PC-3 (cell line): Measurements from ENCODE around the gene CDC16. TPM values are rescaled to one million over a fixed set of nuclear protein-coding genes. Genes with fewer than 3 reads are reported as not detected.

Experiments
- ATAC-seq: fragments of 200-7000 bp; cut with Tn5 transposase; 2 replicates; pipeline ENCODE4 v1.9.1; 2020; ENCODE audit warnings: mild to moderate bottlenecking, moderate library complexity
- BruUV-seq: library from RNA; stranded (reverse); fragments of 400-500 nt; replicated peaks from 2 replicates; lab custom pipeline; 2021; lab: Mats Ljungman, UMichigan
- CTCF ChIA-PET: fragments of 300-600 bp; sonication (Branson Sonifier 250); formaldehyde crosslinking; loops from one replicate; lab custom pipeline; 2022; ENCODE audit warnings: antibody characterized with exemption; lab: Charles Lee
- POLR2A ChIA-PET: fragments of 300-600 bp; sonication (Branson Sonifier 250); formaldehyde crosslinking; loops from one replicate; lab custom pipeline; 2022; ENCODE audit warnings: antibody characterized with exemption; ENCODE audit not compliant: unreplicated experiment; lab: Charles Lee
- DNase-seq: peaks from one replicate; pipeline ENCODE4 v3.0.0-alpha.2; 2015
- H2AFZ ChIP-seq: fragments of 300-600 bp; sonication (generic); 2 replicates; pipeline ENCODE4 v1.6.0; 2016; ENCODE audit warnings: antibody characterized with exemption, low read length
- H3F3A ChIP-seq: fragments of 300-600 bp; sonication (generic); one replicate; pipeline ENCODE4 v1.6.0; 2017; ENCODE audit warnings: antibody characterized with exemption, low read length, control low read depth, mild to moderate bottlenecking; ENCODE audit not compliant: unreplicated experiment
- H3K27ac ChIP-seq: fragments of 300-600 bp; sonication (generic); 2 replicates; pipeline ENCODE4 v1.5.1; 2016; ENCODE audit warnings: mild to moderate bottlenecking, low read length
- H3K27me3 ChIP-seq: fragments of 300-600 bp; sonication (generic); 2 replicates; pipeline ENCODE4 v1.6.1; 2016; ENCODE audit warnings: low read length, mixed read lengths
- H3K36me3 ChIP-seq: fragments of 300-600 bp; sonication (generic); 2 replicates; pipeline ENCODE4 v1.6.1; 2016; ENCODE audit warnings: low read depth, mixed run types, low read length, mixed read lengths
- H3K4me1 ChIP-seq: fragments of 300-600 bp; sonication (generic); 2 replicates; pipeline ENCODE4 v1.5.1; 2016; ENCODE audit warnings: low read length; ENCODE audit not compliant: insufficient read depth
- H3K4me2 ChIP-seq: fragments of 300-600 bp; sonication (generic); 2 replicates; pipeline ENCODE4 v1.6.0; 2016; ENCODE audit warnings: low read length
- H3K4me3 ChIP-seq: fragments of 300-600 bp; sonication (generic); 2 replicates; pipeline ENCODE4 v1.5.1; 2016; ENCODE audit warnings: mild to moderate bottlenecking, low read length, mixed read lengths
- H3K79me2 ChIP-seq: fragments of 300-600 bp; sonication (generic); 2 replicates; pipeline ENCODE4 v1.6.1; 2017; ENCODE audit warnings: low read length, mixed read lengths
- H3K9ac ChIP-seq: fragments of 300-600 bp; sonication (generic); 2 replicates; pipeline ENCODE4 v1.6.0; 2016; ENCODE audit warnings: mild to moderate bottlenecking, low read length
- H3K9me2 ChIP-seq: fragments of 300-600 bp; sonication (generic); replicated peaks from 2 replicates; pipeline ENCODE4 v1.6.1; 2016; ENCODE audit warnings: mixed run types, low read length, mixed read lengths
- H3K9me3 ChIP-seq: fragments of 300-600 bp; sonication (generic); 2 replicates; pipeline ENCODE4 v1.6.1; 2016; ENCODE audit warnings: low read length, mixed read lengths
- H4K20me1 ChIP-seq: fragments of 300-600 bp; sonication (generic); 2 replicates; pipeline ENCODE4 v1.6.1; 2016; ENCODE audit warnings: low read length, mixed read lengths
- CTCF ChIP-seq: fragments of 300-600 bp; sonication (generic); conservative IDR thresholded peaks from 2 replicates; pipeline ENCODE4 v1.5.1; 2017; ENCODE audit warnings: antibody characterized with exemption, low read depth, mild to moderate bottlenecking, low read length
- EZH2 ChIP-seq: fragments of 300-600 bp; sonication (generic); IDR thresholded peaks from one replicate; pipeline ENCODE4 v1.6.1; 2017; ENCODE audit warnings: antibody characterized with exemption, mild to moderate bottlenecking, low read length; ENCODE audit not compliant: unreplicated experiment
- EZH2phosphoT487 ChIP-seq: fragments of 300-600 bp; sonication (generic); IDR thresholded peaks from 2 replicates; pipeline ENCODE4 v1.6.1; 2018; ENCODE audit warnings: mild to moderate bottlenecking, antibody characterized with exemption, low read length, borderline replicate concordance
- intact Hi-C: fragments of 100-400 bp; cut with micrococcal nuclease; formaldehyde crosslinking; loops from 2 replicates; pipeline ENCODE4 v1.9.0; 2023
- total RNA-seq: library from RNA; depleted of rRNA; stranded (reverse); fragments of >200 nt; gene quantifications from 2 replicates; pipeline ENCODE4 v1.2.3, GENCODE V29; 2014

Gene CDC16
- total RNA-seq, 1 experiment from 2014 or later, result 16.0 TPM

GRCh38 chr13:114256547-114256946 is 21.9 kb downstream of the CDC16 start:
- POLR2A ChIA-PET, result no interaction called here
- H3K4me1 ChIP-seq, result no peaks in the 10 kb centered on the region
- CTCF ChIA-PET, result no interaction called here
- no peak overlapping the region for H3K4me2 ChIP-seq
- H3K79me2 ChIP-seq, result no peaks in the 10 kb centered on the region
- H3K4me3 ChIP-seq, result no peak overlapping the region
- H3K9ac ChIP-seq, result no peak overlapping the region
- H3K36me3 ChIP-seq, result peaks cover 11% of the 10 kb centered on the region
- no TSS peak for BruUV-seq
- DNase-seq, result no peak
- no peaks in the 10 kb centered on the region for H4K20me1 ChIP-seq
- H3K9me2 ChIP-seq, result no peaks in the 10 kb centered on the region
- H3K27me3 ChIP-seq, result no peaks in the 10 kb centered on the region
- H3K27ac ChIP-seq, result no peak overlapping the region
- ATAC-seq, result no peak
- H3K9me3 ChIP-seq, result no peaks in the 10 kb centered on the region
- intact Hi-C loops, result no loop called here
- TF ChIP-seq CTCF, result no peak
- no peak for TF ChIP-seq EZH2phosphoT487
- TF ChIP-seq EZH2, result no peak
- H3F3A ChIP-seq, result no peaks in the 10 kb centered on the region
- H2AFZ ChIP-seq, result no peak overlapping the region

- Histone ChIP-seq H2AFZ (no peak overlapping the region), H4K20me1 (no peaks in the 10 kb centered on the region), H3K36me3 (peaks cover 13% of the 10 kb centered on the region), H3K4me2 (no peak overlapping the region), H3K9ac (no peak overlapping the region), H3K9me3 (no peaks in the 10 kb centered on the region), H3K79me2 (no peaks in the 10 kb centered on the region), H3K4me3 (no peak overlapping the region), H3K4me1 (no peaks in the 10 kb centered on the region), H3K9me2 (no peaks in the 10 kb centered on the region), H3K27ac (no peak overlapping the region), H3K27me3 (no peaks in the 10 kb centered on the region), H3F3A (no peaks in the 10 kb centered on the region)
- POLR2A ChIA-PET, result no interaction called here
- DNase-seq (no peak), ATAC-seq (no peak)
- CTCF ChIA-PET, result no interaction called here
- no TSS peak for BruUV-seq
- no peak for TF ChIP-seq CTCF
- no peak for TF ChIP-seq EZH2phosphoT487
- TF ChIP-seq EZH2, result no peak
- intact Hi-C loops, result no loop called here
Measured at GRCh38 chr13:114257014-114257413, 22.3 kb downstream of the CDC16 start.

- no peaks in the 10 kb centered on the region for H3K79me2 ChIP-seq
- H4K20me1 ChIP-seq, result no peaks in the 10 kb centered on the region
- H3K27me3 ChIP-seq, result no peaks in the 10 kb centered on the region
- H3F3A ChIP-seq, result no peaks in the 10 kb centered on the region
- no peak overlapping the region for H3K9ac ChIP-seq
- POLR2A ChIA-PET, result no interaction called here
- CTCF ChIA-PET, result no interaction called here
- DNase-seq, result no peak
- H3K4me3 ChIP-seq, result no peak overlapping the region
- H3K36me3 ChIP-seq, result peaks cover 19% of the 10 kb centered on the region
- no peaks in the 10 kb centered on the region for H3K4me1 ChIP-seq
- no peaks in the 10 kb centered on the region for H3K9me2 ChIP-seq
- ATAC-seq, result no peak
- no peak overlapping the region for H2AFZ ChIP-seq
- TF ChIP-seq EZH2 (no peak), CTCF (no peak)
- no peaks in the 10 kb centered on the region for H3K9me3 ChIP-seq
- no peak overlapping the region for H3K27ac ChIP-seq
- no peak overlapping the region for H3K4me2 ChIP-seq
- no TSS peak for BruUV-seq
- intact Hi-C loops, result no loop called here
Measured at GRCh38 chr13:114258589-114258988, 23.9 kb downstream of the CDC16 start.
